AG04450 (cell line): ENCODE results near the gene ANKRD33. TPM values are rescaled to one million over a fixed set of nuclear protein-coding genes. Genes with fewer than 3 reads are reported as not detected.

Experiments
- CTCF ChIA-PET: fragments of 300-600, 350-600 bp; formaldehyde crosslinking; extraction: SDS; loops from one replicate; lab custom pipeline; 2022; ENCODE audit warnings: antibody characterized with exemption, inconsistent platforms; lab: Charles Lee
- POLR2A ChIA-PET: fragments of 350-600 bp; formaldehyde crosslinking; extraction: SDS; loops from one replicate; lab custom pipeline; 2021; ENCODE audit warnings: antibody characterized with exemption, inconsistent platforms; lab: Yijun Ruan, JAX
- DNase-seq: peaks from one replicate; pipeline ENCODE4 v3.0.0-alpha.2; 2011; ENCODE audit warnings: low read depth, low spot score
- H3K27ac ChIP-seq: one replicate; pipeline ENCODE4 v1.5.1; 2012; ENCODE audit warnings: low read depth, low read length, control low read depth
- H3K27me3 ChIP-seq: one replicate; pipeline ENCODE4 v1.6.0; 2012; ENCODE audit warnings: low read length; ENCODE audit not compliant: control insufficient read depth, insufficient read depth
- H3K4me3 ChIP-seq: 2 replicates; pipeline ENCODE4 v1.5.1; 2011; ENCODE audit warnings: mild to moderate bottlenecking, low read depth, low read length, control low read depth
- H3K9me3 ChIP-seq: 2 replicates; pipeline ENCODE4 v1.5.1; 2012; ENCODE audit warnings: low read length; ENCODE audit not compliant: control insufficient read depth, insufficient read depth
- CTCF ChIP-seq: IDR thresholded peaks from 2 replicates; pipeline ENCODE4 v1.5.1; 2011; ENCODE audit warnings: low read depth, low read length, control low read depth, inconsistent platforms
- polyA plus RNA-seq: library from polyadenylated mRNA; depleted of rRNA; stranded (reverse); fragments of >200 nt; gene quantifications from 2 replicates; pipeline ENCODE4 v1.2.3, GENCODE V29; 2011

Gene ANKRD33
- polyA plus RNA-seq, 1 experiment, result not detected

- no peak for DNase-seq
- CTCF ChIA-PET, result interaction anchor here (0.6 to 1.5 kb wide), 6 partner anchors 14 to 115 kb away, joined by 3 to 8 read pairs (median 3); no protein-coding TSS in a partner anchor
- Histone ChIP-seq H3K27me3 (no peaks in the 10 kb centered on the region), H3K9me3 (no peaks in the 10 kb centered on the region), H3K4me3 (peak overlapping the region; percentile 54), H3K27ac (no peak overlapping the region)
- TF ChIP-seq CTCF, result no peak
- POLR2A ChIA-PET, result interaction anchor here (1.2 kb wide), 1 partner anchor 9 kb away, joined by 3 read pairs; no protein-coding TSS in a partner anchor
Measured at GRCh38 chr12:51907856-51908425, 20.0 kb downstream of the ANKRD33 start.

DNA sequence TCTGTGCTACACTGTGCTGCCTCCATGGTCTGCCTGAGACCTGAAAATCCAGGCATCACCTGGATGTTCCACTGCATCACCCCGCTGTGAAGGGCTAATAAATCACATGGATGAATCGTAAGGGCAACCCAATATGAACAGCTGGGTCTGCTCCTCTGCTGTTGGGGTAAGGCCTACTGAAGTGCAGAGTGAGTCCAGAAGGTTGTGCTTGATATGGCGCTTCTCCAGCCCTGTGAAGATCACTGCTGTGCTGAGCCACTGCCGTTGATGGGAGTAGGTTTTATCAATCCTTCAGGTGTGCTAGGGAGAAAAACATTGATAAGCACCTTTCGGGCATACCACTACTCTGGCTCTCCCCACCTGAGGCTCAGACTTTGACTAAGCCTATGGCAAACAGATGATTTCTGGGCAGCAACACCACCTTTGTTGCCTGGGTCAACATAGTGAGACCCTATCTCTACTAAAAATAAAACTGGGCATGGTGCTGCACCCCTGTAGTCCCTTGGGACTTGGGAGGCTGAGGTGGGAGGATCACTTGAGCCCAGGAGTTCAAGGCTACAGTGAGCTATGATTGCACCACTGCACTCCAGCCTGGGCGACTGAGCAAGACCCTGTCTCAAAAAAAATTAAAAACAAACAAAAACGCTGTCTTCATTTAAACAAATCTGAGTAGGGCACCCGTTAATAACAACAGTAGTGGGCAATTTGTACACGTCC, 21.1 kb downstream of the ANKRD33 start:
- no peak overlapping the region for H3K27ac ChIP-seq
- no peak for DNase-seq
- no peak overlapping the region for H3K4me3 ChIP-seq
- no peak for TF ChIP-seq CTCF
- POLR2A ChIA-PET, result no interaction called here
- no peaks in the 10 kb centered on the region for H3K9me3 ChIP-seq
- CTCF ChIA-PET, result interaction anchor here (1.3 to 5.4 kb wide), 3 partner anchors 13 to 83 kb away, joined by 3 to 43 read pairs (median 8); no protein-coding TSS in a partner anchor
- no peaks in the 10 kb centered on the region for H3K27me3 ChIP-seq

DNA sequence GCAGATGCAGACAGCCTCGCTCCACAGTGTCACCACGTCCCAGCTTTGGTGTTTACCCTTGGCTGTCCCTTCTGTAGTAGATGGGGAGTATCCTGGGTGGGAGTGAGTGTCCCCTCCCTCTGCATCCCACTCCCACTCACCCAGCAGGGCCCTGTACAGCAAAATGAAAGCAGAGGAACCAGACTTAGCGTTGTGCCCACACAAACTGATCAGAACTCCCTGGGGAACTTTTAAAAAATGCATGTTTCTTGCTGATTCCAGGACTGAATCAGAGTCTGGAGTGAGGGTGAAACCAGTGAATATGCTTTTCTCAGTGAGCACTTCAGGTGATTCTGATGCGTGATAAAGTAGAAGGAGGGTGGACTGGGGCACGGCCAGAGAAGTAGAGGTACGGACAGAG, 22.3 kb downstream of the ANKRD33 start:
- DNase-seq, result no peak
- no peak for TF ChIP-seq CTCF
- no peak overlapping the region for H3K27ac ChIP-seq
- H3K4me3 ChIP-seq, result no peak overlapping the region
- ChIA-PET CTCF (interaction anchor here (0.6 to 5.4 kb wide), 2 partner anchors 12 to 22 kb away, joined by 3 to 43 read pairs; no protein-coding TSS in a partner anchor), POLR2A (no interaction called here)
- no peaks in the 10 kb centered on the region for H3K27me3 ChIP-seq
- no peaks in the 10 kb centered on the region; the same call in 1 of the 2 replicates for H3K9me3 ChIP-seq

- Histone ChIP-seq H3K27me3 (no peaks in the 10 kb centered on the region), H3K27ac (no peak overlapping the region), H3K4me3 (no peak overlapping the region), H3K9me3 (no peaks in the 10 kb centered on the region; the same call in 1 of the 2 replicates)
- POLR2A ChIA-PET, result no interaction called here
- DNase-seq, result no peak
- CTCF ChIA-PET, result interaction anchor here (0.6 to 5.4 kb wide), 4 partner anchors 12 to 115 kb away, joined by 3 to 43 read pairs (median 3); no protein-coding TSS in a partner anchor
- no peak for TF ChIP-seq CTCF
Measured at GRCh38 chr12:51910691-51911090, 22.8 kb downstream of the ANKRD33 start.

DNA sequence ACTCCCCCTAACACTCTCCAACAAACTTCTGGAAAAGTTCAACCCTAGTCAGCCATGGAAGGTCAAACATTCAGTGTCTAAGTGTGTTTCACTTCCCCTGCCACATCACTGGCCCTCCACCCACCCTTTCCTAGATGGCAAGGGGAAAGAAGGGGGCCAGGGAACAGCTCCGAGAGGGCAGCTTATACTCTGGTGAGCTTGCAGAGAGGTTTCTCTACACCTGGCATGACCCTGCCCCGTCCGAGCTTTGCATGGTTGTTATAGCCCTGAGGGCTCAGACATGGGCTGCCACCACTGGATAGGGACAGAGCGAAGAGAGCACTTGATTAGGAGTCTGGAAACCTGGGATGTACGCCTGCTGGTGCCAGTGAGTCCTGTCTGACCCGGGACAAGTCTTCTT, 23.4 kb downstream of the ANKRD33 start:
- no peak for TF ChIP-seq CTCF
- Histone ChIP-seq H3K27ac (no peak overlapping the region), H3K27me3 (no peaks in the 10 kb centered on the region), H3K9me3 (no peaks in the 10 kb centered on the region; the same call in 1 of the 2 replicates), H3K4me3 (no peak overlapping the region)
- ChIA-PET CTCF (interaction anchor here (0.6 to 5.4 kb wide), 6 partner anchors 11 to 114 kb away, joined by 3 to 43 read pairs (median 4); no protein-coding TSS in a partner anchor), POLR2A (interaction anchor here (0.9 kb wide), 1 partner anchor 122 kb away, joined by 4 read pairs; no protein-coding TSS in a partner anchor)
- no peak for DNase-seq
